Tongue (tissue), 2 donors: ENCODE measurements around the gene PES1. TPM values are rescaled to one million over a fixed set of nuclear protein-coding genes. Genes with fewer than 3 reads are reported as not detected.
A peak's percentile ranks its signal among the peaks of the same experiment; 100 is the strongest.
"Not testable (repeated sequence)": the region's sequence is repeated elsewhere in the genome, so short reads cannot be mapped to it uniquely, and the experiment has no call there.

Source experiments
- DNase-seq: peaks from one replicate; pipeline ENCODE4 v3.0.0-alpha.2; 2015
- total RNA-seq: library from RNA; depleted of rRNA; stranded (reverse); fragments of >200 nt; gene quantifications from one replicate; pipeline ENCODE4 v1.2.3, GENCODE V29; 2014

PES1 gene
- 34.2 TPM for total RNA-seq

DNA sequence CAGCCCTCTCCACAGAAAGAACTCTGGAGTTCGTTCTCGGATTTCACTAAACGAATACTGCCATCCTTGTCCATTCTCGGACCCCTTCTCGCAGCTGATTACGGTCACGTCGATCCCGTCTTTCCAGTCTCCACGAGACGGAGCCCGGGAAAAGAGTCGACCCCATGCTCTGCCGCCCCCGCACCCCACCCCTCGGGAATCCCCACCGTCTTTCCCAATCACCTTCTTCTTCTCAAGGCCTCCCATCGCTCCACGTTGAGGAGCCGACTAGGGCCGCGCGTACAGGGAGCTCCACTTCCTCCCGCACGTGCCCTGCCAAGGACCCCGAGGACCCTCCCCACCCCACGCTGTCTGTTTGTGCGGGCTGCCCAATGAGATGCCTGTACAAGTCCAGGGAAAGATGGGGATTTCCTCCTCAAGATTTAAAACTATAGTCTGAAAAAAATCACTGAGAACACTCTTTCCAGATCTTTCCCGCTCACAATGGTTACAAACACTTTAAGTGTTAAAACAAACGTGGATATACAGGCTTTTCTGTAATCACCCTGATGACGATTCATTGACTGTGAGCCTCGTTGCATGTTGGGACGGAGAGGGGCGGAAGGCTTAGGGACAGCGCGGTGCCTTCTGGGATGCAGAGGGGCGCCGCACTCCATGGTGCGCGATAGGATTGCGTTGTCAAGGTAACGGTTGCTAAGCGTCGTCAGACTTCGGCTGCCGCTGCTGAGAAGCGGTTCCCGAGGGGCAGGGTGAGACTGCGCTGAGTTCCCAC, at the start of gene PES1:
PES1 (minus strand) TSS at position 323 of the 772 bp plus-strand sequence; CDS start at position 246, 77 bp downstream.
- peak; percentile 99 for DNase-seq

GRCh38 chr22:30640839-30641430, 49.2 kb upstream of the PES1 start:
- no peak for DNase-seq

- DNase-seq: no peak
Observed at GRCh38 chr22:30640361-30640760, 48.7 kb upstream of the PES1 start.

- no peak for DNase-seq
Observed at GRCh38 chr22:30637701-30638114, 46.0 kb upstream of the PES1 start.

DNA sequence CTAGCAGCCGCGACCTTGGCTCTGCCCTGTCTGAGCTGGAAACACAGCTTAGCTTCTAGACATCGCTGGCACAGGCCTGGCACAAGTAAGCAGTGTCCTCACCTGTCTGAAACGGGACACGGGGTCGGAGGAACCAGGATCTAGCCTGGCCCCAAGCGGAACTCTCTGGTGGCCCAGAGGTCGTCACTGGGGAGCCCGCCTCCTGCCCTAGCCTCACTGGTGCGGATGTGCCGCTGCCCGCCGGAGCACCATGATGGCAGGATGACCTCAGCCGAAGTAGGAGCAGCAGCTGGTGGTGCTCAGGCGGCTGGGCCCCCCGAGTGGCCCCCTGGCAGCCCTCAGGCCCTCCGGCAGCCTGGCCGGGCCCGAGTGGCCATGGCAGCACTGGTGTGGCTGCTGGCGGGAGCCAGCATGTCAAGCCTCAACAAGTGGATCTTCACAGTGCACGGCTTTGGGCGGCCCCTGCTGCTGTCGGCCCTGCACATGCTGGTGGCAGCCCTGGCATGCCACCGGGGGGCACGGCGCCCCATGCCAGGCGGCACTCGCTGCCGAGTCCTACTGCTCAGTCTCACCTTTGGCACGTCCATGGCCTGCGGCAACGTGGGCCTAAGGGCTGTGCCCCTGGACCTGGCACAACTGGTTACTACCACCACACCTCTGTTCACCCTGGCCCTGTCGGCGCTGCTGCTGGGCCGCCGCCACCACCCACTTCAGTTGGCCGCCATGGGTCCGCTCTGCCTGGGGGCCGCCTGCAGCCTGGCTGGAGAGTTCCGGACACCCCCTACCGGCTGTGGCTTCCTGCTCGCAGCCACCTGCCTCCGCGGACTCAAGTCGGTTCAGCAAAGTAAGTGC, 44.7 kb upstream of the PES1 start:
- DNase-seq: no peak

GRCh38 chr22:30635273-30636225, 43.8 kb upstream of the PES1 start, which contains the start of gene SLC35E4:
TSS of gene SLC35E4 (plus strand) at chr22:30635781. CDS start at chr22:30636451, 670 bp downstream.
- peak; percentile 95 for DNase-seq

GRCh38 chr22:30634471-30635233, 42.9 kb upstream of the PES1 start:
- peak; percentile 91 for DNase-seq

GRCh38 chr22:30631469-30631868, 39.8 kb upstream of the PES1 start:
- DNase-seq: not testable (repeated sequence)

GRCh38 chr22:30628491-30628890, 36.8 kb upstream of the PES1 start:
- peak; percentile 37 for DNase-seq

- no peak for DNase-seq
Observed at GRCh38 chr22:30627471-30627870, 35.8 kb upstream of the PES1 start.

DNA sequence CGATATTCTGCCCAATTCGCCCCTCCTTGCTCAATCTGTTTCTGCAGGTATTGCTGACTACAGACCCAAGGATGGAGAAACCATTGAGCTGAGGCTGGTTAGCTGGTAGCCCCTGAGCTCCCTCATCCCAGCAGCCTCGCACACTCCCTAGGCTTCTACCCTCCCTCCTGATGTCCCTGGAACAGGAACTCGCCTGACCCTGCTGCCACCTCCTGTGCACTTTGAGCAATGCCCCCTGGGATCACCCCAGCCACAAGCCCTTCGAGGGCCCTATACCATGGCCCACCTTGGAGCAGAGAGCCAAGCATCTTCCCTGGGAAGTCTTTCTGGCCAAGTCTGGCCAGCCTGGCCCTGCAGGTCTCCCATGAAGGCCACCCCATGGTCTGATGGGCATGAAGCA, 34.7 kb upstream of the PES1 start:
- no peak for DNase-seq

GRCh38 chr22:30619909-30620308, 28.2 kb upstream of the PES1 start:
- not testable (repeated sequence) for DNase-seq

GRCh38 chr22:30617819-30618218, 26.1 kb upstream of the PES1 start:
- DNase-seq: no peak

DNA sequence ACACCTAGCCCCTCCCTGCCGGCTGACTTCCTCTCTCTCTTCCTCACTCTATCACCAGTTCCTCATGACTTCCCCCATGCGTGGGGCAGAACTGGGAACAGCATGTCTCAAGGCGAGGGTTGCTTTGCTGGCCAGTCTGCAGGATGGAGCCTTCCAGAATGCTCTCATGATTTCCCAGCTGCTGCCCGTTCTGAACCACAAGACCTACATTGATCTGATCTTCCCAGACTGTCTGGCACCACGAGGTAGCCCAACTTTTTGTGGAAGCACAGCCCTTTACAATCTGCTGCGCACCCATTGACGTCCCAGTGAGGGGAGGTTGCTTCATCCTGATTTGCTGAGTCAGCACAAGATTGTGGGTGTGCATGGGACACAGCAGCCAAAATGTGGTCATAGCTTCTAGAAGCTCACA, 23.8 kb upstream of the PES1 start:
- no peak for DNase-seq

DNA sequence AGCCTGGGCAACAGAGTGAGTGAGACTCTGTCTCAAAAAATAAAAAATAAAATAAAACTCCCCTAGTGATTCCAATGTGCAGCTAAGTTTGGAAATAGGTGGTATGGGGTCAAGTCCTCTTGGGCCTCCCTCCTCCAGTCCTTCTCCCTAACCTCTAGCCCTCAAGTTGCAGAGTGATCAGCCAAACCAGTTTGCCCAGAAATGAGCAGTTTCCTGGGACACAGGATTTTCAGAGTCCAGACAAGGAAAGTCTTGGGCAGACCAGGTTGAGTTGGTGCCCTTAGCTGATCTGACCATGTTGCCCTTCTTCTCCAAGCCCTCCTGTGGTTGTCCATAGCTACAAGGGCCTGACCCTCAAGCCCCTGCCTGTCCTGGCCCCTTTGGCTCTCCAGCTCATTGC, 23.2 kb upstream of the PES1 start:
- no peak for DNase-seq

GRCh38 chr22:30614268-30614667, 22.6 kb upstream of the PES1 start:
- DNase-seq: no peak

- DNase-seq: no peak
Observed at GRCh38 chr22:30612789-30613188, 21.1 kb upstream of the PES1 start.

- DNase-seq: no peak
Observed at GRCh38 chr22:30611197-30611596, 19.5 kb upstream of the PES1 start.

GRCh38 chr22:30610299-30610698, 18.6 kb upstream of the PES1 start:
- DNase-seq: no peak

- DNase-seq: peak; percentile 12
Observed at GRCh38 chr22:30609260-30610185, 17.8 kb upstream of the PES1 start.
